HL-60 (cell line): ENCODE data around the gene TXNDC17.

ENCODE experiments used
- GABPA ChIP-seq: IDR thresholded peaks from 2 replicates; pipeline ENCODE4 v1.6.1; 2012; ENCODE audit warnings: low read depth
- POLR2AphosphoS5 ChIP-seq: IDR thresholded peaks from 2 replicates; pipeline ENCODE4 v1.6.1; 2012; ENCODE audit warnings: low read depth
- TF ChIP-seq, protein P1 (sequence below): IDR thresholded peaks from one replicate; pipeline ENCODE4 v1.5.1; 2011; ENCODE audit warnings: low read length, control low read depth, inconsistent platforms; ENCODE audit not compliant: insufficient read depth
- TF ChIP-seq, protein P2 (sequence below): IDR thresholded peaks from 2 replicates; pipeline ENCODE4 v1.6.1; 2012; ENCODE audit warnings: low read depth; ENCODE audit not compliant: insufficient replicate concordance

DNA sequence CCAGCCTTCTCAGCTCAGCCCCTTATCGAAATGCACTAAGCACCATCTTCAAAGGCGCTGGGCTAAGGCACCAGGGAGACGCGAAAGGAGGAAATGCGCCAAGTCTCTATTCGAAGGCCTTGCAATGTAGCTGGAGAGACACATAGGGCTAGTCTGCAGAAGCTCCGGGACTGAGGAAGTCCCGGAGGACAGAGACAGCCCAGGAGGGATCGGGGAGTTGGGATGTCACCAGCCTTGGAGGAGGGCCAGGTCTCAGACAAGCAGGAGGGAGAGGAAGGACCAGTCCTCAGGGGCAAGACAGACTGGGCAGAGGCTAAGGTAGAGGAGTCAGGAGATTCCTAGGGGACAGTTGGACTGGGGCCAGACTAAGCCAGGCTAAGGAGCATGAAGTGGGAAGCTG, 19.2 kb downstream of the TXNDC17 start:
- TF ChIP-seq, protein P1, sequence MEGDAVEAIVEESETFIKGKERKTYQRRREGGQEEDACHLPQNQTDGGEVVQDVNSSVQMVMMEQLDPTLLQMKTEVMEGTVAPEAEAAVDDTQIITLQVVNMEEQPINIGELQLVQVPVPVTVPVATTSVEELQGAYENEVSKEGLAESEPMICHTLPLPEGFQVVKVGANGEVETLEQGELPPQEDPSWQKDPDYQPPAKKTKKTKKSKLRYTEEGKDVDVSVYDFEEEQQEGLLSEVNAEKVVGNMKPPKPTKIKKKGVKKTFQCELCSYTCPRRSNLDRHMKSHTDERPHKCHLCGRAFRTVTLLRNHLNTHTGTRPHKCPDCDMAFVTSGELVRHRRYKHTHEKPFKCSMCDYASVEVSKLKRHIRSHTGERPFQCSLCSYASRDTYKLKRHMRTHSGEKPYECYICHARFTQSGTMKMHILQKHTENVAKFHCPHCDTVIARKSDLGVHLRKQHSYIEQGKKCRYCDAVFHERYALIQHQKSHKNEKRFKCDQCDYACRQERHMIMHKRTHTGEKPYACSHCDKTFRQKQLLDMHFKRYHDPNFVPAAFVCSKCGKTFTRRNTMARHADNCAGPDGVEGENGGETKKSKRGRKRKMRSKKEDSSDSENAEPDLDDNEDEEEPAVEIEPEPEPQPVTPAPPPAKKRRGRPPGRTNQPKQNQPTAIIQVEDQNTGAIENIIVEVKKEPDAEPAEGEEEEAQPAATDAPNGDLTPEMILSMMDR, result no peak
- TF ChIP-seq POLR2AphosphoS5 (no peak), GABPA (no peak)
- TF ChIP-seq, protein P2, sequence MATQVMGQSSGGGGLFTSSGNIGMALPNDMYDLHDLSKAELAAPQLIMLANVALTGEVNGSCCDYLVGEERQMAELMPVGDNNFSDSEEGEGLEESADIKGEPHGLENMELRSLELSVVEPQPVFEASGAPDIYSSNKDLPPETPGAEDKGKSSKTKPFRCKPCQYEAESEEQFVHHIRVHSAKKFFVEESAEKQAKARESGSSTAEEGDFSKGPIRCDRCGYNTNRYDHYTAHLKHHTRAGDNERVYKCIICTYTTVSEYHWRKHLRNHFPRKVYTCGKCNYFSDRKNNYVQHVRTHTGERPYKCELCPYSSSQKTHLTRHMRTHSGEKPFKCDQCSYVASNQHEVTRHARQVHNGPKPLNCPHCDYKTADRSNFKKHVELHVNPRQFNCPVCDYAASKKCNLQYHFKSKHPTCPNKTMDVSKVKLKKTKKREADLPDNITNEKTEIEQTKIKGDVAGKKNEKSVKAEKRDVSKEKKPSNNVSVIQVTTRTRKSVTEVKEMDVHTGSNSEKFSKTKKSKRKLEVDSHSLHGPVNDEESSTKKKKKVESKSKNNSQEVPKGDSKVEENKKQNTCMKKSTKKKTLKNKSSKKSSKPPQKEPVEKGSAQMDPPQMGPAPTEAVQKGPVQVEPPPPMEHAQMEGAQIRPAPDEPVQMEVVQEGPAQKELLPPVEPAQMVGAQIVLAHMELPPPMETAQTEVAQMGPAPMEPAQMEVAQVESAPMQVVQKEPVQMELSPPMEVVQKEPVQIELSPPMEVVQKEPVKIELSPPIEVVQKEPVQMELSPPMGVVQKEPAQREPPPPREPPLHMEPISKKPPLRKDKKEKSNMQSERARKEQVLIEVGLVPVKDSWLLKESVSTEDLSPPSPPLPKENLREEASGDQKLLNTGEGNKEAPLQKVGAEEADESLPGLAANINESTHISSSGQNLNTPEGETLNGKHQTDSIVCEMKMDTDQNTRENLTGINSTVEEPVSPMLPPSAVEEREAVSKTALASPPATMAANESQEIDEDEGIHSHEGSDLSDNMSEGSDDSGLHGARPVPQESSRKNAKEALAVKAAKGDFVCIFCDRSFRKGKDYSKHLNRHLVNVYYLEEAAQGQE, result no peak
